Gastroesophageal sphincter (tissue), 4 donors: Measurements from ENCODE around the gene ALDOB. TPM values are rescaled to one million over a fixed set of nuclear protein-coding genes. Genes with fewer than 3 reads are reported as not detected.

ENCODE experiments used
- ATAC-seq: fragments of 150-250 bp; one replicate; pipeline ENCODE4 v1.9.1; 2016; ENCODE audit warnings: mild to moderate bottlenecking, moderate library complexity
- H3K27ac ChIP-seq, 4 donors: fragments of 200-600 bp; sonication (generic) in 3 of 4; 1 replicate in 3 of 4; 2 replicates in 1 of 4; pipeline ENCODE4 v1.5.1; 2016 to 2019
- H3K27me3 ChIP-seq: fragments of 200-600 bp; sonication (generic); one replicate; pipeline ENCODE4 v1.5.1; 2019
- H3K36me3 ChIP-seq, 2 donors: fragments of 200-600 bp; sonication (generic); one replicate each; pipeline ENCODE4 v1.5.1; 2019; ENCODE audit warnings: control low read depth in 1 of 2
- H3K4me1 ChIP-seq, 3 donors: fragments of 200-600 bp; sonication (generic); 1 replicate in 2 of 3; 2 replicates in 1 of 3; pipeline ENCODE4 v1.5.1; 2016 to 2019; ENCODE audit warnings: control low read depth in 2 of 3
- H3K4me3 ChIP-seq, 2 donors: fragments of 200-600 bp; sonication (generic); one replicate each; pipeline ENCODE4 v1.5.1; 2019; ENCODE audit warnings: mild to moderate bottlenecking in 1 of 2, moderate library complexity in 1 of 2
- H3K9me3 ChIP-seq, 3 donors: fragments of 200-600 bp; sonication (generic); one replicate each; pipeline ENCODE4 v1.5.1; 2017 to 2019; ENCODE audit warnings: control low read depth in 2 of 3
- EP300 ChIP-seq: sonication (generic); formaldehyde crosslinking; IDR thresholded peaks from one replicate; pipeline ENCODE4 v1.6.1; 2017; ENCODE audit warnings: antibody characterized with exemption, mild to moderate bottlenecking
- POLR2A ChIP-seq, 2 donors: fragments of 450-650 bp; IDR thresholded peaks; one replicate each; pipeline ENCODE4 v1.6.1; 2017; ENCODE audit warnings: antibody characterized with exemption in 2 of 2, mild to moderate bottlenecking in 2 of 2, moderate library complexity in 1 of 2
- POLR2AphosphoS5 ChIP-seq: sonication (generic); formaldehyde crosslinking; IDR thresholded peaks from one replicate; pipeline ENCODE4 v1.6.1; 2017; ENCODE audit warnings: antibody characterized with exemption
- WGBS, 2 donors: methylation state at CpG; one replicate each; pipeline ENCODE4 v1.1.5; 2018; ENCODE audit warnings: low coverage in 1 of 2; 5-methylcytosine and 5-hydroxymethylcytosine counted together
- total RNA-seq, 4 donors: library from RNA; depleted of rRNA; stranded (reverse); fragments of >200 nt; gene quantifications; one replicate each; pipeline ENCODE4 v1.1.0, GENCODE V29; 2016
- TF ChIP-seq, protein P1 (sequence below), 4 experiments: fragments of 200-600 bp in 2 of 4; fragments of 450-650 bp in 2 of 4; sonication (generic) in 1 of 4; IDR thresholded peaks; one replicate each; pipeline ENCODE4 v1.5.1; 2017 to 2019; ENCODE audit warnings: antibody characterized with exemption in 4 of 4, mild to moderate bottlenecking in 2 of 4, moderate library complexity in 2 of 4

Gene ALDOB
- total RNA-seq, 4 donors from 2014 or later: not detected

- no peaks in the 10 kb centered on the region for H3K27me3 ChIP-seq
- ATAC-seq: no peak
- 10 to 37% methylated on average over 2 to 3 of the region's 4 CpGs for WGBS, 2 donors
- H3K4me3 ChIP-seq: peak overlapping the region in 1 of 2 donors; percentile 55
- H3K4me1 ChIP-seq: peaks cover 0 to 12% (median 0%) of the 10 kb centered on the region in 3 donors
- H3K9me3 ChIP-seq: no peaks in the 10 kb centered on the region
- no peaks in the 10 kb centered on the region for H3K36me3 ChIP-seq
- TF ChIP-seq EP300 (no peak), POLR2AphosphoS5 (no peak), POLR2A (IDR thresholded peaks at IDR 0.05) (no peak)
- TF ChIP-seq, protein P1, sequence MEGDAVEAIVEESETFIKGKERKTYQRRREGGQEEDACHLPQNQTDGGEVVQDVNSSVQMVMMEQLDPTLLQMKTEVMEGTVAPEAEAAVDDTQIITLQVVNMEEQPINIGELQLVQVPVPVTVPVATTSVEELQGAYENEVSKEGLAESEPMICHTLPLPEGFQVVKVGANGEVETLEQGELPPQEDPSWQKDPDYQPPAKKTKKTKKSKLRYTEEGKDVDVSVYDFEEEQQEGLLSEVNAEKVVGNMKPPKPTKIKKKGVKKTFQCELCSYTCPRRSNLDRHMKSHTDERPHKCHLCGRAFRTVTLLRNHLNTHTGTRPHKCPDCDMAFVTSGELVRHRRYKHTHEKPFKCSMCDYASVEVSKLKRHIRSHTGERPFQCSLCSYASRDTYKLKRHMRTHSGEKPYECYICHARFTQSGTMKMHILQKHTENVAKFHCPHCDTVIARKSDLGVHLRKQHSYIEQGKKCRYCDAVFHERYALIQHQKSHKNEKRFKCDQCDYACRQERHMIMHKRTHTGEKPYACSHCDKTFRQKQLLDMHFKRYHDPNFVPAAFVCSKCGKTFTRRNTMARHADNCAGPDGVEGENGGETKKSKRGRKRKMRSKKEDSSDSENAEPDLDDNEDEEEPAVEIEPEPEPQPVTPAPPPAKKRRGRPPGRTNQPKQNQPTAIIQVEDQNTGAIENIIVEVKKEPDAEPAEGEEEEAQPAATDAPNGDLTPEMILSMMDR (IDR thresholded peaks at IDR 0.05): no peak
- no peak overlapping the region for H3K27ac ChIP-seq
Measured at GRCh38 chr9:101448680-101449070, 13.1 kb upstream of the ALDOB start.

GRCh38 chr9:101446732-101447131 lies 11.2 kb upstream of the ALDOB start:
- H3K36me3 ChIP-seq: no peaks in the 10 kb centered on the region
- ATAC-seq: no peak
- H3K27me3 ChIP-seq: peaks cover 8% of the 10 kb centered on the region
- no peak overlapping the region for H3K27ac ChIP-seq
- TF ChIP-seq EP300: no peak
- TF ChIP-seq POLR2A (IDR thresholded peaks at IDR 0.05): no peak
- TF ChIP-seq, protein P1 (IDR thresholded peaks at IDR 0.05): no peak
- TF ChIP-seq POLR2AphosphoS5: no peak
- no peaks in the 10 kb centered on the region for H3K9me3 ChIP-seq
- peaks cover 0 to 12% (median 0%) of the 10 kb centered on the region in 3 donors for H3K4me1 ChIP-seq
- no peak overlapping the region for H3K4me3 ChIP-seq

DNA sequence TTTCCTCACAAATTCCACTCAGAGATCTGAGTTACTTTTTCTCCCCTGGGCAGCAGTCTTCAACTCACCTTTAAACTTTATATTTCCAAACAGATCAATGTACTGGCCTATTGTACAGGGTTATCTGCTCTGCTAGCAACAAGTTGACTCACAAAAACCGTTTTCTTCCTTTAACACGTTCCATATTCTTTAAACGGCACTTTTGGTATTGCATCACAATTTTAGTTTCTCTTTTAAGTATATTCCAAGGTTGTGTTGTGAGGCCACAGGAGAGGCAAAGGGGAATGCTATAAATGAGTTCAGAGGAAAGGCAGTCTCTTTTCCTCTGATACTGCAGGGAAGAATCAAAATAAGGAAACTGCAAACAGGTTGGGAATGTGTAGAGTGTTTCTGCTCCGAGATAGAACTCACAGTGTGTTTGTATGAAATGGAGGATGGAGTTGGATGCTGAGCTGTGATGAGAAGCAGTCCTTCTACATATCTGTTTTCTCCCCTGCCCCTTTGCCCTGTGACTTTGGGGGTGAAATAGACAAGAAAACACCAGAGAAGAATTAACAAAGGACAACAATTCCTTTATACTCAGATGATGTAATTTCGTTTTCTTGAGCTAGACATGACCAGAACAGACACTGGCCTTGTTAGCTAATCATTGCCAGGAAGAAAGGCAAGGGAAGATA lies 9.9 kb upstream of the ALDOB start:
- Histone ChIP-seq H3K4me3 (no peak overlapping the region), H3K27me3 (peaks cover 8% of the 10 kb centered on the region), H3K27ac (no peak overlapping the region), H3K36me3 (no peaks in the 10 kb centered on the region), H3K9me3 (no peaks in the 10 kb centered on the region), H3K4me1 (peaks cover 0 to 12% (median 0%) of the 10 kb centered on the region in 3 donors)
- TF ChIP-seq EP300 (no peak), POLR2AphosphoS5 (no peak), POLR2A (IDR thresholded peaks at IDR 0.05) (no peak)
- TF ChIP-seq, protein P1 (IDR thresholded peaks at IDR 0.05): no peak
- WGBS, 2 donors: 59 to 66% methylated on average over 2 to 5 of the region's 5 CpGs
- ATAC-seq: no peak

GRCh38 chr9:101443364-101443771 lies 7.8 kb upstream of the ALDOB start:
- H3K4me3 ChIP-seq: no peak overlapping the region
- no peak for ATAC-seq
- TF ChIP-seq EP300 (no peak), POLR2A (IDR thresholded peaks at IDR 0.05) (no peak), POLR2AphosphoS5 (no peak)
- TF ChIP-seq, protein P1 (IDR thresholded peaks at IDR 0.05): no peak
- H3K9me3 ChIP-seq: no peaks in the 10 kb centered on the region
- peaks cover 0 to under 1% (median 0%) of the 10 kb centered on the region in 3 donors for H3K4me1 ChIP-seq
- 50 to 53% methylated on average over 7 to 8 of the region's 9 CpGs for WGBS, 2 donors
- H3K27ac ChIP-seq: no peak overlapping the region
- no peaks in the 10 kb centered on the region for H3K36me3 ChIP-seq
- H3K27me3 ChIP-seq: peaks cover 8% of the 10 kb centered on the region

GRCh38 chr9:101442736-101443135 lies 7.2 kb upstream of the ALDOB start:
- TF ChIP-seq EP300 (no peak), POLR2A (IDR thresholded peaks at IDR 0.05) (no peak), POLR2AphosphoS5 (no peak)
- TF ChIP-seq, protein P1 (IDR thresholded peaks at IDR 0.05): no peak
- Histone ChIP-seq H3K27ac (no peak overlapping the region), H3K36me3 (no peaks in the 10 kb centered on the region), H3K4me3 (no peak overlapping the region), H3K27me3 (peaks cover 8% of the 10 kb centered on the region), H3K4me1 (peaks cover 0 to 3% (median 0%) of the 10 kb centered on the region in 3 donors), H3K9me3 (no peaks in the 10 kb centered on the region)
- ATAC-seq: no peak
- WGBS, 2 donors: 71 to 76% methylated on average over 2 of the region's 3 CpGs
